ENCODE measurements around the gene PRLR. TPM values are rescaled to one million over a fixed set of nuclear protein-coding genes. Genes with fewer than 3 reads are reported as not detected.

PRLR gene
- total RNA-seq, 2 experiments from 2014 or later, result not detected

DNA sequence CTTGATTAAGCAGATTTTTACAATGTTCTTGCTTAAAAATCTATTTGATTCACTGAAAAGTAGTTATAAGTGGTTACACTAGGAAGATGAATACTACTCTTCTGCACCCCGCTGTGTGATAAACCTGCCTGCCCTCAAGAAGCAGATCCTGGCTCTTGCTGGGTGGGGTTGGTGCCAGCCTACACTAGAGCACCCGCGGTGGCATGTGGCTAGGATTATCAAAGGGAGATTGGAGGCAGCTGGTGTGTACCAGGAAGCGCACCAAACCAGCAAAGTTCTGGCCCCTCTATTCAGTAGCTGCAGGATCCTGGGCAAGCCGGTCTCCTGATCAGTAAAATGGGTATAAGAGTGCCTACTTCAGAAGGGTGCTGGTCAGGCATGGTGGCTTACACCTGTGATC lies 43.5 kb downstream of the PRLR start:
- intact Hi-C loops (cut with micrococcal nuclease), result no loop called here
- POLR2A ChIA-PET, result no interaction called here

DNA sequence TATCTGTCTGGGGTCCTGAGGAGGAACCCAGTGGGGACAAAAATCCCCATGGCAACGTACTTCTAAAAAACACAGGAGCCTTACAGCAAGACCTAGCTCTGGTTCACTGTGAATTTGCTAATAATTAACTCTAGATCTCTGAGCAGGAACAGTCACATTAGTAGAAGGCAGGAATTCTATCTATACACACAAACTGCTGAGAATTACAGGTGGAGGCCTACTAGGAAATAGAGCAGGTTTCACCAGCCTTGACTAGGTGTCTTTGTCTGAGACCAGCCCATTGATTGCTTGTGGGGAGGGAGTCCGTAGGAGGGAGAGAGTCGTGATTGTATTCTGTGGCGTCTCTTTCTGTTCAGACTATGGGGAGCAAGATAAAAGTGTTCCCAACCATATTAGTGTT lies 44.8 kb downstream of the PRLR start:
- no peaks in the 10 kb centered on the region for H3K36me3 Mint-ChIP-seq
- no peaks in the 10 kb centered on the region for H3K9me3 Mint-ChIP-seq
- intact Hi-C loops (cut with micrococcal nuclease), result no loop called here
- H3K27ac Mint-ChIP-seq, result no peak overlapping the region
- no peak for DNase-seq
- H3K4me1 Mint-ChIP-seq (ENCODE audit: low read depth), result no peaks in the 10 kb centered on the region
- no peak overlapping the region for H3K4me3 Mint-ChIP-seq
- ChIA-PET POLR2A (no interaction called here), CTCF (interaction anchor here (0.6 kb wide), 1 partner anchor 37 kb away, joined by 3 read pairs; no protein-coding TSS in a partner anchor)
- H3K27me3 Mint-ChIP-seq, result peaks cover 7% of the 10 kb centered on the region

More for the DNA sequence above, 43.5 kb downstream of the PRLR start:
- DNase-seq, result no peak
- Mint-ChIP-seq H3K27ac (no peak overlapping the region), H3K9me3 (no peaks in the 10 kb centered on the region), H3K4me1 (ENCODE audit: low read depth) (no peaks in the 10 kb centered on the region), H3K4me3 (no peak overlapping the region), H3K27me3 (peaks cover 10% of the 10 kb centered on the region), H3K36me3 (no peaks in the 10 kb centered on the region)
- CTCF ChIA-PET, result no interaction called here

DNA sequence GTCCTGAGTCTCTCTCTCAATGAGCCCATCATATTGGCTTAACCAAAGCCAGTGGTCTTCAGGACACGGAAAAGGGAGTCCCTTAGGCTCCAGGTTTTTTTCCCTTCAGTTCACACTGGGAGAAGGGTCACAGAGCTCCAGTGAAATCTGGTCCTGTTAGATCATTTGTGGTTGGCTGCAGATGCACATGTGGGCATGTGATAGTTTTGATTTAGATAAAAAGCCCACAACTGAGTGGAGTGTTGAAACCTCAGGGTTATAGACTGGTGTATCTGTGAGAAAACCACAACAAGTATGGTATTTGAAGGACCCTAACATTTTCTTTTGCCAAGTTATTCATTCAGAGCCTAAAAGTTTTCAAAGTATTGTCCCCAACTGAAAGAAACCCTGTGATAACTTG lies 46.7 kb downstream of the PRLR start:
- H3K4me1 Mint-ChIP-seq (ENCODE audit: low read depth), result no peaks in the 10 kb centered on the region
- H3K9me3 Mint-ChIP-seq, result no peaks in the 10 kb centered on the region
- ChIA-PET POLR2A (no interaction called here), CTCF (interaction anchor here (0.6 to 1.3 kb wide), 3 partner anchors 95 to 743 kb away, joined by 3 to 8 read pairs (median 3); no protein-coding TSS in a partner anchor)
- H3K4me3 Mint-ChIP-seq, result no peak overlapping the region
- no peaks in the 10 kb centered on the region for H3K36me3 Mint-ChIP-seq
- no peak overlapping the region for H3K27ac Mint-ChIP-seq
- peaks cover 7% of the 10 kb centered on the region for H3K27me3 Mint-ChIP-seq
- intact Hi-C loops (cut with micrococcal nuclease), result loop anchor here (1.0 kb wide), 1 partner anchor 94 kb away; no protein-coding TSS in a partner anchor
- DNase-seq, result no peak

DNA sequence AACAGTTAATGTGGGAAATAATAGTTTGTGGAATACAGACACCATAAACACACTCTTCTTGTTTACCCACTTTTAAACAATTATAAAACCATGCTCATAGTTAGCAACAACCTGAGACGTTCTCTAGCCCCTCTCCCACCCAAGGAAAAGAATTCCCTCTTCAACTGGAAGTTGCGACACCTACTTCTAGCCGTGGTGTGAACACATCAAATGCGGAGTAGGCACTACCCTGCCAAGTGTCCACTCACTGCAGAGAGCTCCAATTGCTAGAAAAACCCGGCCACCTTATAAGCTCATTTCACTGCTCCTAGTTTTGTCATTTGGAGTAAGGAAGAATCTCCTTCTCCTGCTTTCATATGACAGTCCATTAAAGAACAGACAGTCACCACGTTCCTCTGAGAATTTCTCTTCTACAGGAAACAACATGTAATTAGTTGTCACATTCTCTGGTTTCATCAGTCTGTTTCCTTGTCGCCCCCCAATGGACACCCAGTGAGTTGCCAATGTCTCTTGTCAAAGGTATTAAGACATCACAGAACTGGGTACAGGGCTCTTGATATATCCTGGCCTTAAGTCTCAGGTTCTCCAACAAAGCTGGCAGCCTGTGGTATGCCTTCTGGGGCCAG lies 47.3 kb downstream of the PRLR start:
- H3K9me3 Mint-ChIP-seq, result no peaks in the 10 kb centered on the region
- H3K27me3 Mint-ChIP-seq, result peaks cover 7% of the 10 kb centered on the region
- no peaks in the 10 kb centered on the region for H3K4me1 Mint-ChIP-seq (ENCODE audit: low read depth)
- ChIA-PET CTCF (interaction anchor here (0.6 to 1.3 kb wide), 3 partner anchors 94 to 744 kb away, joined by 3 to 8 read pairs (median 3); no protein-coding TSS in a partner anchor), POLR2A (no interaction called here)
- peak; percentile 51 for DNase-seq
- no peak overlapping the region for H3K4me3 Mint-ChIP-seq
- no peak overlapping the region for H3K27ac Mint-ChIP-seq
- intact Hi-C loops (cut with micrococcal nuclease), result loop anchor here (1.0 kb wide), 1 partner anchor 94 kb away; no protein-coding TSS in a partner anchor
- H3K36me3 Mint-ChIP-seq, result no peaks in the 10 kb centered on the region

DNA sequence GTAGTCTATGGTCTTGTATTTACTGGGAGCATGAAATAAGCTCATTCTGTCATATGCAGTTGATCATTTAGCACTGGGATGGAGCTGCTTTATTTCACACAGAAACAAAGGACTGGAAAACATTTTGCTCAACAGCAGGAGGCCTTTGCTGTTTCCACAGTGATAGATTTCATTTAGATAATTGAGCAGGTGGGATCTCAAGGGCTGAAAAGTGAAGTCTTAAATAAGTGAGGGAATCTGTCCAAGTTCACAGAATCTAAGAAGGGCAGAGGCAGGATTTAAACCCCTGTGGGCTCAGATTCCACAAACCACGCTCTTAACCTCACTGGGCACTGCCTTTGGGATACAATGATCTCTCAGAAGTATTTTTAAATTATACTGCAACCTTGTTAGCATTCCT lies 47.8 kb downstream of the PRLR start:
- Mint-ChIP-seq H3K9me3 (no peaks in the 10 kb centered on the region), H3K4me1 (ENCODE audit: low read depth) (no peaks in the 10 kb centered on the region), H3K27me3 (peaks cover 7% of the 10 kb centered on the region), H3K27ac (no peak overlapping the region), H3K36me3 (no peaks in the 10 kb centered on the region), H3K4me3 (no peak overlapping the region)
- ChIA-PET POLR2A (no interaction called here), CTCF (interaction anchor here (1.3 kb wide), 1 partner anchor 94 kb away, joined by 8 read pairs; no protein-coding TSS in a partner anchor)
- DNase-seq, result no peak
- intact Hi-C loops (cut with micrococcal nuclease), result no loop called here

DNA sequence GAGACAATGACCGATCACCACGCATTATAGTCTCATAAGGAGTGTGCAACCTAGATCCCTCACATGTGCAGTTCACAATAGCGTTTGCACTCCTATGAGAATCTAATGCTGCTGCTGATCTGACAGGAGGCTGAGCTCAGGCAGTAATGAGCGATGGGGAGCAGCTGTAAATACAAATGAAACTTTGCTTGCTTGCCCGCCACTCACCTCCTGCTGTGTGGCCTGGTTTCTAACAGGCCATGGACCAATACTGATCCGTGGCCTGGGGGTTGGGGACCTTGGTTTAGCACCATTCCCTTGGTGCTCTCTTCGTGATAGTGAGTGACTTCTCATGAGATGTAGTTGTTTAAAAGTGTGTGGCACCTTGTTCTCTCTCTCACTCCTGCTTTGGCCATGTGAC lies 50.2 kb downstream of the PRLR start:
- H3K27me3 Mint-ChIP-seq, result peaks cover 3% of the 10 kb centered on the region
- intact Hi-C loops (cut with micrococcal nuclease), result no loop called here
- DNase-seq, result no peak
- no peak overlapping the region for H3K27ac Mint-ChIP-seq
- POLR2A ChIA-PET, result no interaction called here
- no peaks in the 10 kb centered on the region for H3K36me3 Mint-ChIP-seq
- no peak overlapping the region for H3K4me3 Mint-ChIP-seq
- H3K4me1 Mint-ChIP-seq (ENCODE audit: low read depth), result no peaks in the 10 kb centered on the region
- no peaks in the 10 kb centered on the region for H3K9me3 Mint-ChIP-seq
- CTCF ChIA-PET, result no interaction called here

DNA sequence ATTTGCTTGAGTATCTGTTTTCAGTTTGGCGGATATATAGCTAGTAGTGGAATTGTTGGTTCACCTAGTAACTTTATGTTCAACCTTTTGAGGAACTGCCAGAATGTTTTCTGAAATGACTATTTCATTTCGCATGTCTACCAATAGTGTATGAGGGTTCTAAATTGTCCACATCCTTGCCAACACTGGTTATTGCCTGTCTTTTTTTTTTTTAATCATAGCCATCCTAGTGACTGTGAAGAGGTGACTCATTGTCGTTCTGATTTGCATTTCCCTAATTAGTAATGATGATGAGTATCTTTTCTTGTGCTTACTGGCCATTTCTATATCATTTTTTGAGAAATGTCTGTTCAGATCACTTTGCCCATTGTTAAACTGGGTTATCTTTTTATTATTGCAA lies 52.5 kb downstream of the PRLR start:
- H3K4me3 Mint-ChIP-seq, result no peak overlapping the region
- H3K27me3 Mint-ChIP-seq, result peaks cover 1% of the 10 kb centered on the region
- POLR2A ChIA-PET, result interaction anchor here (0.7 kb wide), 1 partner anchor 1327 kb away, joined by 4 read pairs; no protein-coding TSS in a partner anchor
- DNase-seq, result no peak
- CTCF ChIA-PET, result interaction anchor here (0.6 kb wide), 1 partner anchor 10 kb away, joined by 3 read pairs; no protein-coding TSS in a partner anchor
- intact Hi-C loops (cut with micrococcal nuclease), result no loop called here
- no peak overlapping the region for H3K27ac Mint-ChIP-seq
- H3K36me3 Mint-ChIP-seq, result no peaks in the 10 kb centered on the region
- no peaks in the 10 kb centered on the region for H3K9me3 Mint-ChIP-seq
- no peaks in the 10 kb centered on the region for H3K4me1 Mint-ChIP-seq (ENCODE audit: low read depth)

DNA sequence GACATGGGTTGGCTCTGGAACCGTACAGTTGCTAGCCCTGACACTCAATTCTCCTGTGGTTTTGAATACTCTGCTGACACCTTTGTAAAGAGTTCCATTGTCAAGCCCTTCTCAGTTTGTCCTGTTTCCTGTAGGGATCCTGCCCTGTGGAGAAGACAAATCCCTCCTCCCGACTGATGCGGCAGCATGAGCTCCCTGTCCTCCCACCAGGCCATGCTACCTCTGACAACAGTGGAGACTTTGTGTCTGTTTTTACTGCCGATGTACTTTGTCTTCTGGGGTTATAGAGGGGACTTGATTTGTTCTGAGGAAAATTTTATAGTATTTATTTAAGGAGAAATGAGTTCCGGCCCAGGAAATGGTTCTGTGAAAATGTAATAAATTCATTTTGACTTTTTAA lies 57.8 kb downstream of the PRLR start:
- CTCF ChIA-PET, result no interaction called here
- Mint-ChIP-seq H3K9me3 (peaks cover 5% of the 10 kb centered on the region), H3K36me3 (no peaks in the 10 kb centered on the region), H3K4me3 (no peak overlapping the region), H3K27ac (no peak overlapping the region), H3K4me1 (ENCODE audit: low read depth) (no peaks in the 10 kb centered on the region), H3K27me3 (no peaks in the 10 kb centered on the region)
- DNase-seq, result no peak
- intact Hi-C loops (cut with micrococcal nuclease), result no loop called here
- POLR2A ChIA-PET, result no interaction called here

DNA sequence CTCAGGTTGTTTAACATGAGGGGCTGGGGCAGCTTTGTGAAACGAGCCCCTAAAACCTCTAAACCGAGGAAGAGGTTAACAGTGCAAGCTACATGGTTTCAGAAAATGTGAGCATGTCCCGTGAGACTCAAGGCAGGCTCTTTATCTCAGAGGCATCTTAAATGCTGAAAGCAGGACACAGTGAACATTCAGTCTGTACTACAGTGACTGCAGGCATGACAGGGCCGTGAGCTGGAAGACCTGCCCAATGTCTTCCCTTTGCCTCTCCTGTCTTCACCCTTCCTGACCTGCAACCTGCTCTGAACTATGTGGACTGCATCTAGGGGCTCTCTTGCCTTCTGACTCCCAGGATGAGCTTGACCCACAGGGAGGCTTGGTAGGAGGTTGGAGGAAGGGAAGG lies 58.3 kb downstream of the PRLR start:
- intact Hi-C loops (cut with micrococcal nuclease), result no loop called here
- Mint-ChIP-seq H3K4me3 (no peak overlapping the region), H3K9me3 (peaks cover 10% of the 10 kb centered on the region), H3K27ac (no peak overlapping the region), H3K36me3 (no peaks in the 10 kb centered on the region), H3K27me3 (no peaks in the 10 kb centered on the region), H3K4me1 (ENCODE audit: low read depth) (no peaks in the 10 kb centered on the region)
- no peak for DNase-seq
- ChIA-PET POLR2A (no interaction called here), CTCF (no interaction called here)

DNA sequence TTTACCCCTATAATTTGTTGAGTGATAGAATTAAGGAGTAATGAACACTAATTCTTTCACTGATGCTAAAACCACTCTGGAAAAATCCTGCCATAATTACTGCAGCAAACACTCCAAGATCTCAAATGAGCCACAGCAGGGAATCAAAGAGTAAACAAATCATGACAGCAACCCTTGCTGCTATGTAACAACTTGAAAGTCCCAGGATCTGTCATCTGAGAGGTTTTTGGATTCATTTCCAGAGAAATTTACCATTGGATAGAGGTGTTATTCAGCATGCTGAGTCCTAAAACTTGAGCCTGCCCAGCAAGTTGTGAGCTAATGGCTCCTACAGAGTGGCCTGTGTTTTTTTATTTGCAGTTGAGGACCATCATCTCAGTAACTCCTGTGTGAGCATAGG lies 59.2 kb downstream of the PRLR start:
- Mint-ChIP-seq H3K9me3 (peaks cover 10% of the 10 kb centered on the region), H3K4me1 (ENCODE audit: low read depth) (no peaks in the 10 kb centered on the region), H3K27ac (no peak overlapping the region), H3K36me3 (no peaks in the 10 kb centered on the region), H3K27me3 (peaks cover 2% of the 10 kb centered on the region), H3K4me3 (no peak overlapping the region)
- DNase-seq, result no peak
- intact Hi-C loops (cut with micrococcal nuclease), result no loop called here
- ChIA-PET CTCF (no interaction called here), POLR2A (no interaction called here)

DNA sequence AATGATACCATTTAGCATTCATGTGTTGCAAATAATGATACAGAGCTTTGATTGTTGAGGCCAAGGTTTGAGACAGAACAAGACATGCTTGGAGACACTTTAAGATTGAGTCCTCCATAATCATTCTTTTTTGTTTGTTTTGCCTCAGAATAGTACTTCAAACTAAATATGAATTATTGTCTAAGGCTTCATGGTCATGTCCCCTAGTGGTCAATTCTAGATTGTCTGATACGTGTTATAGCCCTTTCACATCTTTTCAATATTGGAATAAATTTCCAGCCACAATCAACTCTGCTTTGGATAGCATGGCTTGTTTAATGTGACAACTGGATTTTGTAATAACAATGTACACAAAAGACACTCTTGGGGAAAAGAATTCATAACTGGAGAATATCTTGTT lies 64.2 kb downstream of the PRLR start:
- intact Hi-C loops (cut with micrococcal nuclease), result no loop called here
- Mint-ChIP-seq H3K4me3 (no peak overlapping the region), H3K27ac (no peak overlapping the region), H3K9me3 (peaks cover 10% of the 10 kb centered on the region), H3K4me1 (ENCODE audit: low read depth) (no peaks in the 10 kb centered on the region), H3K27me3 (peaks cover 3% of the 10 kb centered on the region), H3K36me3 (no peaks in the 10 kb centered on the region)
- ChIA-PET POLR2A (no interaction called here), CTCF (no interaction called here)
- DNase-seq, result no peak

DNA sequence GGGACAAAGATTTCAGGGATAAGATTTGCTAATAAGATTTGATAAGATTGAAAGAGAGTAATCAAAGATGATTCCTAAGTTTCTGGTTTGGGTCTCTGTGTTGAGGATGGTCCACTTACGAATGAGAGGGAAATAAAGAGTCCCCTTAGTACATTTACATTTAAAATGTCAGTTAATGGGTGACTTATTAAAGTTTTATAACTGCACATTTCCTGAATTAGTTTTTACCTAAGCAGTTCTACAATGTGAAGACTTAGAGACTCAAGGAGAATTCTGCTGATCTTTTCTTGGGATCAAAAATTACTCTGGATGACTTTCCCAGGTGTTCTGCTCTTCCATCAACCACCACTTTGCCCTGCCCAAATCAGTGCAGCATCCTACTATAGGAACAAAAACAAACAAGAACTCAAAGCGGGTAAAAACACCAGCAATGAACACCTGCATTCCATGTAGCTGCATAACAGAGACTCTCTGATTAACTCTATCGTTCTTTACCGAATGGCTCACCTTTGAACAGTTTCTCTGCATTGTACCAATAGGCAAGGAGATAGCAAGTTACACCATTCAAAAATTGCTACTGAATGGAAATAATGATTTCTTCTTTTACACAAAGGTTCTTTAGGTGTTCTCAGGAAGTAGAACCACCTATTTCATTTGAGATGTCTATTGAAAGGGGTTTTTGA lies 65.3 kb downstream of the PRLR start:
- Mint-ChIP-seq H3K36me3 (no peaks in the 10 kb centered on the region), H3K4me3 (no peak overlapping the region), H3K27ac (no peak overlapping the region), H3K9me3 (peaks cover 10% of the 10 kb centered on the region), H3K27me3 (peaks cover 3% of the 10 kb centered on the region), H3K4me1 (ENCODE audit: low read depth) (no peaks in the 10 kb centered on the region)
- no peak for DNase-seq
- POLR2A ChIA-PET, result no interaction called here
- intact Hi-C loops (cut with micrococcal nuclease), result no loop called here
- CTCF ChIA-PET, result interaction anchor here (0.6 kb wide), 1 partner anchor 1740 kb away, joined by 3 read pairs; no protein-coding TSS in a partner anchor

DNA sequence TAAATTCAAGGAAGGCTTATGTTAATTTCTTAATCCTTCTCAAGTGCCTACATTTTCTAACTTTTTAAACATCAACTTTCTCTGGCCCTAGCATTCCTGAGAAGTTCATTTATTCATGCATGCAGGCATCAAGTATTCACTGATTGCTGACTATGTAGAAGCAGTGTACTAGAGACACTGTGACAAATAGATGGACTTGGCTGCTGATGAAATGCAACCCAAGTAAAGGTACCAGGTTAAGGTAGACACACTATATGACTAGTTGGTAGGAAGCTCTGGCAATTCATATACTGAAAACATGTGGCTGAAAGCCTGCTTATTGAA lies 66.6 kb downstream of the PRLR start:
- Mint-ChIP-seq H3K4me3 (no peak overlapping the region), H3K27ac (no peak overlapping the region), H3K36me3 (no peaks in the 10 kb centered on the region), H3K9me3 (peaks cover 10% of the 10 kb centered on the region), H3K27me3 (peaks cover 3% of the 10 kb centered on the region), H3K4me1 (ENCODE audit: low read depth) (no peaks in the 10 kb centered on the region)
- ChIA-PET POLR2A (no interaction called here), CTCF (no interaction called here)
- intact Hi-C loops (cut with micrococcal nuclease), result no loop called here
- DNase-seq, result no peak
